HS-27A (cell line): ENCODE results near the gene TCTA.
"Not testable (repeated sequence)": the region's sequence is repeated elsewhere in the genome, so short reads cannot be mapped to it uniquely, and the experiment has no call there.

Experiments used
- DNase-seq: peaks from one replicate; pipeline ENCODE4 v3.0.0-alpha.2; 2012; ENCODE audit warnings: low read depth, missing footprints

The TCTA gene, protein sequence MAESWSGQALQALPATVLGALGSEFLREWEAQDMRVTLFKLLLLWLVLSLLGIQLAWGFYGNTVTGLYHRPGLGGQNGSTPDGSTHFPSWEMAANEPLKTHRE

DNA sequence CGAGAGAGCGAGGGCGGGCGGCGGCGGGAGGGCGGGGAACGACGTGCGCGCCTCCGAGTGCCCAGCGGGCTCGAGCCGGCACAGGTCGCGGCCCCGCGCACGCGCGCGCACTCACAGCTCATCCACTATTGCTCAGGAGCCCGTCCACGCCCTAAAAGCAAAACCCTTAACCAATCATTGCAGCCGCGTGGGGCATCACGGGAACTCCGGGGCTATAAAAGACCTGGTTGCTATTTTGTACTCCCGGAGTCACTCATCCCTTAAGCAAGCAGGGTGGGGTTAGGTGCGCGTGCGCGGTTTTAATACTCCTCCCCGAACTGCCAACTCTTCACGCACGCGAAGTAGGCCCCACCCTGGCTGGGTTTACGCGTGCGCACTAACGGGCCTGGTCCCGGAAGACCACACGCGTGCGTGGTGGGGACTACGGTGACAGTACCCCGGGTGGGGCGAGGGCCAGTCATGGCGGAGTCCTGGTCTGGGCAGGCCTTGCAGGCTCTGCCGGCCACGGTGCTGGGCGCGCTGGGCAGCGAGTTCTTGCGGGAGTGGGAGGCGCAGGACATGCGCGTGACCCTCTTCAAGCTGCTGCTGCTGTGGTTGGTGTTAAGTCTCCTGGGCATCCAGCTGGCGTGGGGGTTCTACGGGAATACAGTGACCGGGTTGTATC lies at the start of gene TCTA, which contains the start of gene RHOA:
Gene TCTA (plus strand): TSS at position 456 of the 664 bp plus-strand sequence. CDS start 4 bp downstream, at position 460.
Gene RHOA (minus strand): TSS at position 9 of the 664 bp plus-strand sequence. CDS start 36,387 bp downstream, outside the sequence.
- DNase-seq: peak; percentile 100

DNA sequence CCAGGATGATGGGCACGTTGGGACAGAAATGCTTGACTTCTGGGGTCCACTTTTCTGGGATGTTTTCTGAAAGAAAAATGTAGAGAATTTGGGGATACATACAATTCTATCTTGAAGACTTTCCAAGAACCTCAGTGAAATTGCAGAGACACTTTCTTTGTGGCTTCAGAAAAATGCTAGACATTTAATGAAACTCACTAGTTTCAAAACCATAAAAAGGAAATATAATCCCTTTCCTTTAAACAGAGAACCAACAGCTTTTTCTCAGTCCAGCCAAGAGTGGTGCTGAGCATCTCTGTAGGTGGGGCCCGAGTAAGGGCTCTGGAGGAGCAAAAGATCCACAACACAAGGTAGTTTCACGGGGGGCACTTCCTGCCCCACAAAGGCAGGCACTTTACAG lies 49.7 kb upstream of the TCTA start:
- no peak for DNase-seq

DNA sequence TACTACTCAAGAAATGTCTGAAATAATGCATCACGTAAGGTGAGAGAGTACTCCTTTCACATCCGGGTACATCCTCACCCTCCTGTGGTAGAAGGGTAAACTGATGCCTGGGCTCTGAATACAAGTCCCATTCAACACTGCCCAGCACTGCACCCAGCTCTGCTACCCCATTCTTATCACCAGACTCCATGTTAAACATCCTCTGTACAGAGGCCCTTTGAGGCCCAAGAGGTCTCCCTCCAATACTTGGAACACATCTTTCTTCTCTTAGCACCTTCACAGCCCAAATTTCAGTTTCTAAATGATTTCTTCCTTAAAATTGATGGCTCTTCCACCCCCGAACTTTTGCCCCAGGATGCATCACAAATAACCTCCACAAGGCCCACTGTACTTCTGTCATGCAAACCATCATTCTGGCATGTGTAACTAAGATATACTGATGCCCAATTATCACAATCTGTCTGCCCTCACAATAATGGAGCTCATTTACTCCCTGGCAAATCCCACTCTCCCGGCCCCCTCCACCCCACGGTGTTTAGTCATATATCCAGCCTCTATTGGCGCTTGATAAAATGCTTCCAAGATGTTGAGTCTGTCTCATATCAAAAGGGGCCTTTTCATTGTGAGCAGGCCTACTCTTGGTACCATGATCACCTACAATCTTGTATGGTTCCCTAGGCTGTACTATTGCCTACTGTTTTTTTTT lies 41.5 kb upstream of the TCTA start:
- DNase-seq: no peak

DNA sequence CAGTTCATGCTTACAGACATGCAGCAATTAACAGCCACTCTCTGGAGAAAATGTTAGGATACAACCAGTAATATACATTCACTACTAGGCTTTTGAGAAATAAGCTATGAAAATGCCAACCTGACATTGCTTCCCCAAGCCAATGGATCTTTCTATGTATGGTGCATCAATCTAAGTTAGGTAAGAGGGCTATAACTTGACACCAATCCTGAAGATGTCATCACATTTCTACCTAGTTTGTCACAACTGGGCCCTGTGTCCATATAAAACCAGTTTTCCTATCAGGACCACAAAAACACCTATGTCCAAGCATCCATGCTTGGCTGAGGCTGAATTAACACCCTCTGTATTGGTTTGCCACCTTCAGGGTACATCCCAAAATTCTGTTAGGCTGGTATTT lies 40.3 kb upstream of the TCTA start:
- no peak for DNase-seq

DNA sequence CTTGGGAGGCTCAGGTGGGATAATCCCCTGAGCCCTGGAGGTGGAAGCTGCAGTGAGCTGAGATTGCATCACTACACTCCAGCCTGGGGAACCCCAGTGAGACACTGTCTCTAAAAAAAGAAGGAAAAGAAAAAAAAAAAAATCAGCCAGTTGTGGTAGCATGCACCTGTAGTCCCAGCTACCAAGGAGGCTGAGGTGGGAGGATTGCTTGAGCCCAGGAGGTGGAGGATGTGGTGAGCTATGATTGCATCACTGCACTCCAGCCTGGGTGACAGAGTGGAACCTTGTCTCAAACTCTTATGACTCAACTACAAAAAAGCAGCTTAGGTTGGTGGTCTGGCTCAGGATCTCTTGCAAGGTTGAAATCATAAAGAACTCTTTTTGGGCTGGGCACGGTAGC lies 34.7 kb upstream of the TCTA start:
- DNase-seq: no peak

DNA sequence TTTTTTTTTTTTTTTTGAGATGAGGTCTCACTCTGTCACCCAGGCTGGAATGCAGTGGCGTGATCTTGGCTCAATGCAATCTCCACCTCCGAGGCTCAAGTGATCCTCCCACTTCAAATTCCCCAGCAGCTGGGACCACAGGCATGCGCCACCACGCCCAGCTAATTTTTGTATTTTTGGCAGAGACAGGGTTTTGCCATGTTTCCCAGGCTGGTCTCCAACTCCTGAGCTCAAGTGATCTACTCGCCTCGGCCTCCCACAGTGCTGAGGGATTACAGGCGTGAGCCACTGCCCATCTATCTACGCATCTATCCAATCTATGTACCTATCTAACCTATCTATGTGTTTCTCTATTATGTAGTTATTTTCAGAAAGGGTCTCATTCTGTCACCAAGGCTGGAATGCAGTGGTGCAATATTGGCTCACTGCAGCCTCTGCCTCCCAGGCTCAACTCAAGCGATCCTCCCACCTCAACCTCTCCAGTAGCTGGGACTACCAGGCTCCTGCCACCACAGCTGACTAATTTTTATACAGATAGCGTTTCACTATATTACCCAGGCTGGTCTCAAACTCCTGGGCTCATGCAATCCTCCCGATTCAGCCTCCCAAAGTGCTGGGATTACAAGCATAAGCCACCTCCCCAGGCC lies 33.9 kb upstream of the TCTA start:
- DNase-seq: peak; percentile 75

DNA sequence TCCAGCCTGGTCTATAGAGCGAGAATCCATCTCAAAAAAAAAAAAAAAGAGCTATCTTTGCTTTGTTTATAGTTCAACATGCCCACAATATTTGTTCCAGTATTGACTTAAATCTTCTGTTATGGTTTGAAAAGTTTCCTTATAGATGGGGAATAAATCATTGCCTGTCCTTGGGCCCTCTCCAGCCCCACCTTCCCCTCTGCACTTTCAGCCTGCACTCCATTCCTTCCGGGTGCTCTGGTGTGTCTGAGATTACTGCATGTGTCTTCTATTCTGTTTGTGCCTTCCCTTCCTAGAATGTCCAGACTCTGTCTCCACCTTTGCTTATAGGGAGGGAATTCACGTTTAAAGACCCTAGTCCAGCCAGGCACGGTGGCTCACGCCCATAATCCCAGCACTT lies 28.8 kb upstream of the TCTA start:
- no peak for DNase-seq

DNA sequence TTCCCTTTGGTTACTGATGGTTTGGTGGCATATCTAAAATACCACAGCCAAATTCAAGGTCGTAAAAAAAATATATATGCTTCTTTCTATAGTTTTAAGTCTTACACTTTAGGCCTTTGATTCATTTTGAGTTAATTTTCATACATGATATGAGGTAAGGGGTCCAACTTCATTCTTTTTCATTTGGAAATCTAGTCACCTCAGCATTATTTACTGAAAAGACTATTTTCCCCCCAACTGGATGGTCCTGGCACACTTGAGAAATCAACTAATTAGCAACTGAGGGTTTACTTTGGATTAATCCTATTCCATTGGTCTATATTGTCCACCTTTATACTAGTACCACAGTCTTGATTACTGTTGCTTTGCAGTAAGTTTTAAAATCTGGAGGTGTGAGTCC lies 26.6 kb upstream of the TCTA start:
- DNase-seq: no peak

DNA sequence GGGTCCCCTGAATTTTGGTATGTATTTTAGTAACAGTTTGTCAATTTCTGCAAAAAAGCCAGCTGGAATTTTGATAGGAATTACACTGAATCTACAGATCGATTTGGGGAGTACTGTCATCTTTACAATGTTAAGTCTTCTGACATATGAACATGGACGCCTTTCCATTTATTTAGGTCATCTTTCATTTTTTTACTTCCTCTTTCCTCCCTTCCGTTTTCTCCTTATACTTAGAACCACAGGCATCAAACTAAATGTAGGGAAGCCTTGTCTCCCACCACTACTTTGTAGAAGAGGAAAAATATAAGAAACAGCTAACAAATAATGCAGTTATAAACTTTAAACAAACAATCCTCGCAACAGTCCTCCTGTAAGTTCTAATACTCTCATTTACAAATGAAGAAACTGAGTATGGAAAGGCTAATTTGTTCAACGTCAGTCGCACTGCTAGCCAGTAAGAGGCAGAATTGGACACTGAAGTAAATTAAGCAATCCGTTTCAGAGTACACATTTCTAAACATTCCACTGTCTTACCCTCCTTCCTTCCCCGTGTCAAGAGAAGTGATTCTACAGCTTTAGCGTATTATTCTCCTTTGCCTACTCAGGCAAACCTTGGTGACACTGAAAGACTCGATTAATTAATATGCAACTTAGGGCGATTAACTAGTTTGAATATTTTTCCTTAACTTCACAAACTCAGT lies 26.0 kb upstream of the TCTA start:
- DNase-seq: no peak

DNA sequence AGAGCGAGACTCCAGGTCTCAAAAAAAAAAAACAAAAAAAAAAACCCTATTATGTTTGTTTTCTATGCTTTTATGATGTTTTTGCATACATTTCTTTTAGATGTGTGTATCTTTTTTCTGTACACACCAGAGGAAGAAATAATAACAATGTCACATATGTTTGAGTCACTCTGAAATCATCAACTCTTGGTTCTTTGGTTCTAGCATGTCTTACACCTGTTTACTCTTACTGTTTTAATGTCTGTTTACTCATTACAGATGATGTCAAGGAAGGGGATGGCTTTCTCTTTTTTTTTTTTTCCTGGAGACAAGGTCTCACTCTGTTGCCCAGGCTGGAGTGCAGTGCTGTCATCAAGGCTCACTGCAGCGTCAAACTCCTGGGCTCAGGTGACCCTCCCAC lies 24.5 kb upstream of the TCTA start:
- DNase-seq: no peak

DNA sequence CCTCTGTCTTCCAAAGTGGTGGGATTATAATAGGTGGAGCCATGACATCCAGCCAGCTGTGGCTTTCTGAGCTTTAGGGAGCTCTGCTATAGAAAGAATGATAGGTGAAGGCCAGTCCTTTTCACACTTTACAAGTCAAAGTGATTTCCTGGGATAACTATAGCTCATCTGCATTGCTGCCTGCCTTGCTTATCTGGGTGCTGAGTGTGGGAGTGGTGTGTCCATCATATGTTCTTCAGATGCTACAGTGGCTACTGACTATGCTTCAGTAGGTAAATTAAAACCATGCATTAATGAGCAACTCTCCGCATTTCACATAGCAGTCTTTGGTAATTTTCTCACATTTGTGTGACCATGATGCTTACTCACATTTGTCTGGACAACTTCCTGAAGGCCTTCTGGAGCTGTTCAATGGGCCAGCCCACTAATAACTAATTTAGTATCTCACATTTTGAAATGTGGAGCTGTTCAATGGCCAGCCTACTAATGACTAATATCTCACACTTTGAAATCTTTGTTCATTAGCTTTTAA lies 23.9 kb upstream of the TCTA start:
- no peak for DNase-seq

DNA sequence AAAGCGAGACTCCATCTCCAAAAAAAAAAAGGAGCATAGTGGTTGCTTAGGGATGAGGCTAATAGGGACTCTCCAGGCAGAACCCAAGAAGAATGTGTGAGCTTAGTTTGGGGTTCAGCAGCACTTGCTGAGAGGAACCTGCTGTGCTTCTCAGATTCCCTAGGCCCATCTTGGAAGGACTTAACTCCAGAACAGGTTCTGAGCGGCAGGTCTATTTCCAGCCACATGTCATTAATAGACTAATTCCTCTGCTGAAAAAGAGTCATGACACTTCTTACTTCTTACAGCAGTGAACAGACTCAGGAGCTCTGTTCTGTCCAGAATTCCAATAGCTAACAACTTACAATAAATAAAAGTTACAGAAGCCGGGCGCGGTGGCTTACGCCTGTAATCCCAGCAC lies 22.9 kb upstream of the TCTA start:
- DNase-seq: no peak

DNA sequence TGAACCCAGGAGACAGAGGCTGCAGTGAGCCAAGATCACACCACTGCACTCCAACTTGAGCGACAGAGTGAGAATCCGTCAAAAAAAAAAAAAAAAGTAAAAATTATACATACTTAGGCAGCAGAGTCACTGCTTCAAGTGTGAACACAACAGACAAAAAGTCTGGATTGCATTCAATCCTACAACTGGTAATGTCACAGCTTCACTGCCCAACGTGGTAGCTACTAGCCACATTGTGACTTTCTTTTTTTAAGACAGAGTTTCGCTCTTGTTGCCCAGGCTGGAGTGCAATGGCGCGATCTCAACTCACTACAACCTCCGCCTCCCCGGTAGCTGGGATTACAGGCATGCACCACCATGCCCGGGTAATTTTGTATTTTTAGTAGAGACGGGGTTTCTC lies 20.9 kb upstream of the TCTA start:
- not testable (repeated sequence) for DNase-seq

DNA sequence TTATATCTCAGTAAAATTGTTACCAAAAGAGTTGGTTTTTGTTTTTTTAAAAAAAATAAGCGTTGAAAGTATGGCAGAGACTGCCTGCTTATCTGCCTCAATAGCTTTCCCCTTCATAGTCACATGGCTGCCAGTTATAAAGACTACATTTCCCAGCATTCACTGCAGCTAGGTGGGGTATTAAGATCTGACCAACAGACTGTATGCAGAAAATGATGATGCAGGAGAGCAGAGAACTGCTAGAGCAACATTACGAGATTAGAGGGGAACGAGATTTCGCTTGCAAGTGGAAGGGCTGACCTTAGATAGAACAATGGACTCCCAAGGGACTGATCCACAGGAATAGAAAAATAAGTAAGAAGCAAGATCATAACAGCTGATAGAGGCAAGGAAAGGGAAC lies 14.8 kb upstream of the TCTA start:
- no peak for DNase-seq

DNA sequence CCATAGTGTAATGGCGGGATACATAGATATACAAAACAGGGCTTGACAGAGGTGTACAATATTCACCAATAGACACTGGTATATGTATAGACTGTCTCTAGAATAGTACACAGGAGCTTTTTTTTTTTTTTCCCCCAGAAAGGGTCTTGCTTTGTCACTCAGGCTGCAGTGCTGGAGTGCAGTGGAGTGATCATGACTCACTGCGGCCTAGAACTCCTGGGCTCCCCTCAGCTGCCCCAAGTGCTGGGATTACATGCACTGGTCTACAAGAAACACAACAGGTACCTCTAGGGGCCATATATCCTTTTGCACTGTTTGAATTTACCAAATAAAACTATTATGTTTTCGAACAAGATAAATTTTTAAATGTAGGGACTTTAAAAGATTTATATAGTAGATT lies 12.8 kb upstream of the TCTA start:
- no peak for DNase-seq

DNA sequence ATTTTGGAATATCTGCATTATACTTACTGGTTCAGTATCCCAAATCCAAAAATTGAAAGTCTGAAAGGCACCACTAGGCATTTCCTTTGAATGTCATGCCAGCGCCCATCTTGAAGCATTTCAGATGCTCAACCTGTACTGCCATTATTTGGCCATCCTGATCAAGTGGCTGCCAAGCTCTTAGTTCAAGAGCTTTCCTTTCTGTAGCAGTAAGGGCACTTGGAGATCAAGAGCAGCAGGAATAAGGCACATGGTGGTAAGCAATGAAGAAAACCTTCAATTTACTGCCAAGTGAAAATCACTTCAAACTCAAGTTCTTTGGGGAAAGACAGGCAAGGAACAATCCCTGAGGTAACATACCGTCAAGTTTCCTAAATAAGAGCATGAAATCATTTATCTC lies 10.5 kb upstream of the TCTA start:
- DNase-seq: no peak

DNA sequence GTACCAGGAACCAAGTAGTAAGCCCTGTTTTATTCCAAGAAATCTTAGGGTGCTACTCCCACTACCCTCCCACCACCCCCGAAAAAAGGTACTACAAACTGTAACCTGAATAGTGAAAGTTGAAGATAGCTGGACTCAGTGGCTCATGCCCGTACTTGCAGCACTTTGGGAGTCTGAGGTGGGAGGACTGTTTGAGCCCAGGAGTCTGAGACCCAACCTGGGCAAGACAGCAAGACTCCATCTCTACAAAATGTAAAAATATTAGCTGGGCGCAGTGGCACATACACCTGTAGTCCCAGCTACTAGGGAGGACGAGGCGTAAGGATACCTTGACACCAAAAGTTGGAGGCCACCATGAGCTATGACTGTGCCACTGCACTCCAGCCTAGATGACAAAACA lies 8.3 kb upstream of the TCTA start:
- no peak for DNase-seq

DNA sequence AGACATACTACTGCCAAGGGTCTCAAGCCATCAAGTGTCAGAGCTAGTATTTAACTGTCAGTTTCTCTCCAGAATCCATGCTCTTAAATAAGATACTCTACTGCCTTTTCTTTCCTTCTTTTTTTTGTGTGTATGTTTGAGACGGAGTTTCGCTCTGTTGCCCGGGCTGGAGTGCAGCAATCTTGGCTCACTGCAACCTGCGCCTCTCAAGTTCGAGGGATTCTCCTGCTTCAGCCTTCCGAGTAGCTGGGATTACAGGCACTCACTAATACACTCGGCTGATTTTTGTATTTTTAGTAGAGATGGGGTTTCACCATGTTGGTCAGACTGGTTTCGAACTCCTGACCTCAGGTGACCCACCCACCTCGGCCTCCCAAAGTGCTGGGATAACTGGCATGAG lies 6.7 kb upstream of the TCTA start:
- DNase-seq: not testable (repeated sequence)

DNA sequence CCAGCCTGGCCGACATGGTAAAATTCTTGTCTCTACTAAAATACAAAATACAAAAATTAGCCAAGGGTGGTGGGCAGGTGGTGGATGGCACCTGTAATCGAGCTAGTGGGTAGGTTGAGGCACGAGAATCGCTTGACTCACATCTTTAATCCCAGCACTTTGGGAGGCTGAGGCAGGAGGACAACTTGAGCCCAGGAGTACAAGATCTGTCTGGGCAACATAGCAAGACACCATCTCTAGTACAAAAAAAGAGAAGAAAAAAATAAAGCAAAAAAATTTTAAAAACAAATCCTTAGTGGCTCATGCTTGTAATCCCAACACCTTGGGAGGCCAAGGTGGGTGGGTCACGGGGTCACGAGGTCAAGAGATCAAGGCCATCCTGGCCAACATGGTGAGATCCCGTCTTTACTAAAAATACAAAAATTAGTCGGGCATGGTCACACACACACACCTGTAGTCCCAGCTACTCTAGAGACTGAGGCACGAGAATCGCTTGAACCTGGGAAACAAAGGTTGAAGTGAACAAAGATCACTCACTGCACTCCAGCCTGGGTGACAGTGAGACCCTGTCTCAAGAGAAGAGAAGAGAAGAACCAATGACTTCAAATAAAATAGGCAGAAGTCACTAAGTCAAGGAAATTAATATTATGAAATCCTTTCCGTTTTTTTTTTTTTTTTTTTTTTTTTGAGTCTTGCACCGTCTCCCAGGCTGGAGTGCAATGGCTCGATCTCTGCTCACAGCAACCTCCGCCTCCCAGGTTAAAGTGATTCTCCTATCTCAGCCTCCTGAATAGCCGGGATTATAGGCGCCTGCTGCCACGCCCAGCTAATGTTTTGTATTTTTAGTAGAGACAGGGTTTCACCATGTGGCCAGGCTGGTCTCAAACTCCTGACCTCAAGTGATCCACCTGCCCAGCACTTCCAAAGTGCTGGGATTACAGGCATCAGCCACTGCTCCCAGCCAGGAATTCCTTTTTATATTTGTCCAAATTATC lies 5.4 kb upstream of the TCTA start:
- no peak for DNase-seq

DNA sequence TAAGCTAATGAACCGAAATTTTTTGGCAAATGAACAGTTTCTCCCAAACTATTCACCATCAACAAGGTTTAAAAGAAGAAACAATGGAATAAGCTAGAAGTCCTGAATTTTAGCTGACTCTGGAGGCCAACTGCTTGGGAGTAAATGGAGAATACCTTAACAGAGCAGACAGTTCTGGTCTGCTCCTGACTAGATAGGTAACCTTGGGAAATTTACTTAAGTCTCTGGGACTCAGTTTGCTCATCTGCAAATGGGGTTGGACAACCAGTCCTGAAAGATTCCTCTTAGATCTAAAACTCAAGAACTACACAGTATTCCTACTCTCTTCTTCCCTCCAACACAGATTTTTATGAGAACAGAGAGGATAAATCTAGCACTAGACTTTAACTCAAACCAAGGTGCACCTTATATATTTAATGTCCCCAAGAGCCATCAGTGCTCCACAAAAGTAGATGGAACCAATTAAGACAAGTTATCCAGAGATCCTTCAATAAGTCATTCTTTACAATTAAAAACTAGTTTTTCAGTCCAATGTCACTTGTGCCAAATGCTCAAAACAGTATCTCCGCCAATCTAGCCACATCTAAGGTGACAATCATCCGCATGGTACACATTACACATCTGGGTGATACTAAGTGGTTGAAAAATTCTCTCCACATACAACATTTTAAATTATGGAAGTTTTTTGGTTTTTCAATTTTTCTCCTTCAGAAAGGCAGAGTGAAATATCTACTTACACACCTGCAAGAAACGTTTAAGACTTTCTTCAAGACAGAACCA lies 2.0 kb upstream of the TCTA start:
- DNase-seq: no peak
